SK-N-SH (cell line): ENCODE data around the gene PEF1. TPM values are rescaled to one million over a fixed set of nuclear protein-coding genes. Genes with fewer than 3 reads are reported as not detected.

Experiments
- CTCF ChIA-PET: fragments of 300-600, 350-600 bp; formaldehyde crosslinking; extraction: SDS; loops from one replicate; lab custom pipeline; 2021; lab: Yijun Ruan, JAX
- POLR2A ChIA-PET: fragments of 350-600 bp; sonication (Branson Sonifier 250); formaldehyde crosslinking; extraction: SDS; loops from one replicate; lab custom pipeline; 2020; ENCODE audit warnings: antibody characterized with exemption, inconsistent platforms; lab: Yijun Ruan, JAX
- DNase-seq: peaks from one replicate; pipeline ENCODE4 v3.0.0; 2012
- H2AFZ ChIP-seq: fragments of 200-600 bp; sonication (generic); 2 replicates; pipeline ENCODE4 v1.8.1; 2016; ENCODE audit warnings: antibody characterized with exemption, mild to moderate bottlenecking, low read depth
- H3F3A ChIP-seq: fragments of 200-600 bp; sonication (generic); replicated peaks from 2 replicates; pipeline ENCODE3; 2016; ENCODE audit warnings: antibody characterized with exemption, mild to moderate bottlenecking; ENCODE audit not compliant: insufficient read depth
- H3K27ac ChIP-seq, 2 experiments: fragments of 200-500 bp in 1 of 2; fragments of 200-600 bp in 1 of 2; sonication (Bioruptor generic) in 1 of 2; sonication (generic), shearing (Covaris generic) in 1 of 2; 2 replicates each; pipeline versions ENCODE4 v1.5.1 to v1.6.1; 2014 to 2016; ENCODE audit warnings: low read depth in 2 of 2, inconsistent platforms in 1 of 2, low read length in 1 of 2, mild to moderate bottlenecking in 1 of 2, mixed read lengths in 1 of 2
- H3K27me3 ChIP-seq: fragments of 200-600 bp; sonication (generic), shearing (Covaris generic); 2 replicates; pipeline ENCODE4 v1.6.1; 2016; ENCODE audit warnings: mixed run types; ENCODE audit not compliant: insufficient read depth
- H3K36me3 ChIP-seq, 2 experiments: fragments of 200-500 bp in 1 of 2; fragments of 200-600 bp in 1 of 2; sonication (Bioruptor generic) in 1 of 2; sonication (generic) in 1 of 2; replicated peaks in 1 of 2; 2 replicates each; pipeline versions ENCODE3 to v1.5.1; 2014 to 2016; ENCODE audit warnings: low read length in 1 of 2, mild to moderate bottlenecking in 1 of 2; ENCODE audit not compliant: insufficient read depth in 2 of 2, control insufficient read depth in 1 of 2
- H3K4me1 ChIP-seq, 2 experiments: fragments of 200-500 bp in 1 of 2; fragments of 200-600 bp in 1 of 2; sonication (Bioruptor generic) in 1 of 2; sonication (generic), shearing (Covaris generic) in 1 of 2; 2 replicates each; pipeline versions ENCODE4 v1.5.1 to v1.6.1; 2014 to 2016; ENCODE audit warnings: low read depth in 1 of 2, low read length in 1 of 2, mixed run types in 1 of 2; ENCODE audit not compliant: insufficient read depth in 2 of 2, control insufficient read depth in 1 of 2
- H3K4me2 ChIP-seq: fragments of 200-600 bp; sonication (generic), shearing (Covaris generic); 2 replicates; pipeline ENCODE4 v1.6.1; 2017; ENCODE audit warnings: mixed run types
- H3K4me3 ChIP-seq, 2 experiments: fragments of 200-500 bp in 1 of 2; fragments of 200-600 bp in 1 of 2; sonication (Bioruptor generic) in 1 of 2; sonication (generic), shearing (Covaris generic) in 1 of 2; 2 replicates each; pipeline versions ENCODE4 v1.5.1 to v1.8.1; 2014 to 2016; ENCODE audit warnings: low read depth in 2 of 2, inconsistent platforms in 1 of 2, low read length in 1 of 2, mild to moderate bottlenecking in 1 of 2, mixed read lengths in 1 of 2, moderate library complexity in 1 of 2
- H3K79me2 ChIP-seq: fragments of 200-600 bp; sonication (generic); 2 replicates; pipeline ENCODE4 v1.8.1; 2017; ENCODE audit warnings: mild to moderate bottlenecking; ENCODE audit not compliant: insufficient read depth
- H3K9ac ChIP-seq: fragments of 200-600 bp; sonication (generic); 2 replicates; pipeline ENCODE4 v1.6.1; 2017; ENCODE audit warnings: mixed run types
- H3K9me2 ChIP-seq: fragments of 200-600 bp; sonication (generic); 2 replicates; pipeline ENCODE4 v1.6.1; 2017; ENCODE audit warnings: mixed run types
- H3K9me3 ChIP-seq: fragments of 200-600 bp; sonication (generic); 2 replicates; pipeline ENCODE4 v1.6.1; 2017; ENCODE audit warnings: mixed run types, mild to moderate bottlenecking, moderate library complexity
- H4K20me1 ChIP-seq: fragments of 200-600 bp; sonication (generic); 2 replicates; pipeline ENCODE4 v1.6.1; 2017; ENCODE audit warnings: mild to moderate bottlenecking, mixed run types; ENCODE audit not compliant: insufficient read depth
- EZH2phosphoT487 ChIP-seq: fragments of 200-600 bp; sonication (generic); IDR thresholded peaks from 2 replicates; pipeline ENCODE4 v1.6.1; 2017; ENCODE audit warnings: low read depth, mixed run types, mild to moderate bottlenecking, antibody characterized with exemption, moderate library complexity, borderline replicate concordance
- FOXM1 ChIP-seq: IDR thresholded peaks from 2 replicates; pipeline ENCODE4 v1.4.0; 2012; ENCODE audit warnings: low read depth, mild to moderate bottlenecking
- GATA2 ChIP-seq: sonication (generic); formaldehyde crosslinking; IDR thresholded peaks from 2 replicates; pipeline ENCODE4 v1.5.0; 2020; ENCODE audit warnings: mild to moderate bottlenecking, missing genetic modification reagents
- PBX3 ChIP-seq: IDR thresholded peaks from 2 replicates; pipeline ENCODE4; 2012
- POLR2AphosphoS5 ChIP-seq: IDR thresholded peaks from 2 replicates; pipeline ENCODE4 v1.6.1; 2012; ENCODE audit warnings: low read depth, low read length
- RFX5 ChIP-seq: IDR thresholded peaks from 2 replicates; pipeline ENCODE4 v1.6.1; 2012; ENCODE audit warnings: mild to moderate bottlenecking, improper control_type of control experiment, low read length
- SMC3 ChIP-seq: IDR thresholded peaks from 2 replicates; pipeline ENCODE4 v1.6.1; 2012; ENCODE audit warnings: low read depth, low read length, improper control_type of control experiment
- TAF1 ChIP-seq: IDR thresholded peaks from 2 replicates; pipeline ENCODE4 v1.6.1; 2012; ENCODE audit warnings: low read depth, mild to moderate bottlenecking, low read length, moderate library complexity, borderline replicate concordance
- USF1 ChIP-seq: IDR thresholded peaks from 2 replicates; pipeline ENCODE4 v1.4.0; 2012; ENCODE audit warnings: low read depth, borderline replicate concordance
- YY1 ChIP-seq: IDR thresholded peaks from 2 replicates; pipeline ENCODE4 v1.4.0; 2012; ENCODE audit warnings: low read depth, mild to moderate bottlenecking
- WGBS: methylation state at CpG from one replicate; pipeline ENCODE4 v1.1.6; 2017; ENCODE audit warnings: low lambda C conversion rate; 5-methylcytosine and 5-hydroxymethylcytosine counted together
- polyA plus RNA-seq, 3 experiments: library from polyadenylated mRNA; depleted of rRNA; stranded (reverse); fragments of >200 nt; gene quantifications; 2 replicates each; pipeline ENCODE4 v1.2.3, GENCODE V29; 2012
- TF ChIP-seq, protein P1 (sequence below): fragments of 150-350 bp; IDR thresholded peaks from 2 replicates; pipeline ENCODE4 v1.6.1; 2016; ENCODE audit warnings: mild to moderate bottlenecking, low read depth, low read length
- TF ChIP-seq, protein P2 (sequence below): IDR thresholded peaks from 2 replicates; pipeline ENCODE4 v1.4.0; 2012; ENCODE audit warnings: low read depth

PEF1 gene
- polyA plus RNA-seq, 1 of the 3 experiments (the other 2 are of a cell fraction) = 51.9 TPM

- no peaks in the 10 kb centered on the region for H3K36me3 ChIP-seq
- H3K27ac ChIP-seq = no peak overlapping the region
- no peaks in the 10 kb centered on the region for H3K9me2 ChIP-seq
- TF ChIP-seq PBX3 = no peak
- no peak for TF ChIP-seq FOXM1
- TF ChIP-seq YY1 = no peak
- TF ChIP-seq SMC3 = no peak
- TF ChIP-seq POLR2AphosphoS5 = no peak
- no peak for TF ChIP-seq USF1
- TF ChIP-seq TAF1 = no peak
- TF ChIP-seq GATA2 (CRISPR knock-in tag) = no peak
- no peak for TF ChIP-seq RFX5
- TF ChIP-seq, protein P1, sequence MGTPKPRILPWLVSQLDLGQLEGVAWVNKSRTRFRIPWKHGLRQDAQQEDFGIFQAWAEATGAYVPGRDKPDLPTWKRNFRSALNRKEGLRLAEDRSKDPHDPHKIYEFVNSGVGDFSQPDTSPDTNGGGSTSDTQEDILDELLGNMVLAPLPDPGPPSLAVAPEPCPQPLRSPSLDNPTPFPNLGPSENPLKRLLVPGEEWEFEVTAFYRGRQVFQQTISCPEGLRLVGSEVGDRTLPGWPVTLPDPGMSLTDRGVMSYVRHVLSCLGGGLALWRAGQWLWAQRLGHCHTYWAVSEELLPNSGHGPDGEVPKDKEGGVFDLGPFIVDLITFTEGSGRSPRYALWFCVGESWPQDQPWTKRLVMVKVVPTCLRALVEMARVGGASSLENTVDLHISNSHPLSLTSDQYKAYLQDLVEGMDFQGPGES = no peak
- TF ChIP-seq, protein P2, sequence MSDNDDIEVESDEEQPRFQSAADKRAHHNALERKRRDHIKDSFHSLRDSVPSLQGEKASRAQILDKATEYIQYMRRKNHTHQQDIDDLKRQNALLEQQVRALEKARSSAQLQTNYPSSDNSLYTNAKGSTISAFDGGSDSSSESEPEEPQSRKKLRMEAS = no peak
- no peak for TF ChIP-seq EZH2phosphoT487
- no peak overlapping the region for H3K4me2 ChIP-seq
- no peaks in the 10 kb centered on the region for H3K9me3 ChIP-seq
- CTCF ChIA-PET = interaction anchor here (1.0 to 2.1 kb wide), 5 partner anchors 13 to 158 kb away, joined by 3 to 5 read pairs (median 4); no protein-coding TSS in a partner anchor
- peaks cover 0 to 12% of the 10 kb centered on the region in 2 experiments; a peak in 2 of 4 replicates for H3K4me1 ChIP-seq
- no peaks in the 10 kb centered on the region for H3K27me3 ChIP-seq
- WGBS = 75% methylated on average over 5 of the region's 5 CpGs
- no peak overlapping the region for H3K4me3 ChIP-seq
- no peak for DNase-seq
- POLR2A ChIA-PET = no interaction called here
- no peaks in the 10 kb centered on the region for H4K20me1 ChIP-seq
- no peak overlapping the region for H3K9ac ChIP-seq
- H2AFZ ChIP-seq = no peak overlapping the region
- no peaks in the 10 kb centered on the region for H3K79me2 ChIP-seq
- no peaks in the 10 kb centered on the region for H3F3A ChIP-seq
Measured at GRCh38 chr1:31580513-31580870, 64.2 kb downstream of the PEF1 start.

Other genes with a start within 250 kb of the PEF1 start
- 15.5 and 22.2 TPM in 2 replicates for gene SERINC2, start 231.7 kb downstream of the PEF1 start, polyA plus RNA-seq (2012; rRNA removed)
- gene TINAGL1, start 68.4 kb downstream of the PEF1 start, polyA plus RNA-seq (2012; rRNA removed) = 0.23 TPM in 1 of 2 replicates, not detected in the other
- 0.03 TPM in 1 of 2 replicates, not detected in the other for gene HCRTR1, start 27.2 kb downstream of the PEF1 start, polyA plus RNA-seq (2012; rRNA removed)
- gene COL16A1, start 59.1 kb upstream of the PEF1 start, polyA plus RNA-seq (2012; rRNA removed) = 9.0 and 10.4 TPM in 2 replicates
- gene ADGRB2, start 119.5 kb upstream of the PEF1 start, polyA plus RNA-seq (2012; rRNA removed) = 10.6 and 13.0 TPM in 2 replicates
- gene SPOCD1, start 171.1 kb upstream of the PEF1 start, polyA plus RNA-seq (2012; rRNA removed) = 10.7 and 12.5 TPM in 2 replicates